Colonic mucosa (tissue), 4 donors: ENCODE results near the gene TOGARAM1. TPM values are rescaled to one million over a fixed set of nuclear protein-coding genes. Genes with fewer than 3 reads are reported as not detected.

Source experiments
- DNase-seq: peaks from one replicate; pipeline ENCODE4 v3.0.0-alpha.2; 2020
- H3K27ac ChIP-seq: fragments of 200-600 bp; one replicate; pipeline ENCODE4 v1.8.0; 2021
- H3K27me3 ChIP-seq: fragments of 200-600 bp; one replicate; pipeline ENCODE4 v1.8.0; 2021
- H3K36me3 ChIP-seq: fragments of 200-600 bp; one replicate; pipeline ENCODE4 v1.8.0; 2021
- H3K4me1 ChIP-seq: fragments of 200-600 bp; one replicate; pipeline ENCODE4 v1.8.0; 2021; ENCODE audit warnings: mild to moderate bottlenecking
- H3K4me3 ChIP-seq: fragments of 200-600 bp; one replicate; pipeline ENCODE4 v1.8.0; 2021
- H3K9ac ChIP-seq, 2 donors: one replicate each; pipeline ENCODE4 v1.7.0; 2013; ENCODE audit warnings: control low read depth in 2 of 2, low read depth in 2 of 2, low read length in 2 of 2
- H3K9me3 ChIP-seq: fragments of 200-600 bp; one replicate; pipeline ENCODE4 v1.8.0; 2021
- intact Hi-C: fragments of 100-400 bp; cut with DNase I; formaldehyde crosslinking; loops from one replicate; pipeline ENCODE4 v1.14.1; 2022
- total RNA-seq, 2 donors: library from RNA; stranded (reverse); fragmentation: NEBNext Ultra II Directional in 1 of 2; extraction: Animal tissue kit (Norgen Biotek cat#: 25700) in 1 of 2; gene quantifications; one replicate each; pipeline ENCODE4 v1.2.1, GENCODE V29; 2021
- TF ChIP-seq, protein P1 (sequence below): fragments of 200-600 bp; IDR thresholded peaks from one replicate; pipeline ENCODE4 v1.8.0; 2022; ENCODE audit warnings: antibody characterized with exemption, mild to moderate bottlenecking
- donor health status: healthy.
- donor health status: DM: no; HTN: no; CAD: no.
- donor health status: DM: no; HTN: no; CAD: no.

Gene TOGARAM1
- total RNA-seq, 2 donors from 2014 or later: 8.8 to 10.7 TPM

DNA sequence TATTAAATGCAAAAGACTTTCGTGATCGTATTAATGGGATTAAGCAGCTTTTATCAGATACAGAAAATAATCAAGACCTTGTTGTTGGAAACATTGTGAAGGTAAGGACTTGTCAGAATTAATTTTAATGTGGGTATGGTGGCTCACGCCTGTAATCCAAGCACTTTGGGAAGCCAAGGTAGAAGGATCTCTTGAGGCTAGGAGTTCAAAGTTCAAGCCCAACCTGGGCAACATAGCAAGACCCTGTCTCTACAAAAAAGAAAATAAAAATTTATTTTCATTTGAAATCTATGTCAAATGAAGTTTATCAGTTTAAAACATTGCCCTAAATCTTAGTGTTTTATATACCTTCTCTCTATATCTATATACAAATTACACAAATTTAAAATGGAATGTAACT is 104.7 kb downstream of the TOGARAM1 start:
- DNase-seq: no peak
- H3K4me3 ChIP-seq: no peak overlapping the region
- no peak overlapping the region for H3K9ac ChIP-seq
- TF ChIP-seq, protein P1, sequence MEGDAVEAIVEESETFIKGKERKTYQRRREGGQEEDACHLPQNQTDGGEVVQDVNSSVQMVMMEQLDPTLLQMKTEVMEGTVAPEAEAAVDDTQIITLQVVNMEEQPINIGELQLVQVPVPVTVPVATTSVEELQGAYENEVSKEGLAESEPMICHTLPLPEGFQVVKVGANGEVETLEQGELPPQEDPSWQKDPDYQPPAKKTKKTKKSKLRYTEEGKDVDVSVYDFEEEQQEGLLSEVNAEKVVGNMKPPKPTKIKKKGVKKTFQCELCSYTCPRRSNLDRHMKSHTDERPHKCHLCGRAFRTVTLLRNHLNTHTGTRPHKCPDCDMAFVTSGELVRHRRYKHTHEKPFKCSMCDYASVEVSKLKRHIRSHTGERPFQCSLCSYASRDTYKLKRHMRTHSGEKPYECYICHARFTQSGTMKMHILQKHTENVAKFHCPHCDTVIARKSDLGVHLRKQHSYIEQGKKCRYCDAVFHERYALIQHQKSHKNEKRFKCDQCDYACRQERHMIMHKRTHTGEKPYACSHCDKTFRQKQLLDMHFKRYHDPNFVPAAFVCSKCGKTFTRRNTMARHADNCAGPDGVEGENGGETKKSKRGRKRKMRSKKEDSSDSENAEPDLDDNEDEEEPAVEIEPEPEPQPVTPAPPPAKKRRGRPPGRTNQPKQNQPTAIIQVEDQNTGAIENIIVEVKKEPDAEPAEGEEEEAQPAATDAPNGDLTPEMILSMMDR: no peak
- no peaks in the 10 kb centered on the region for H3K27me3 ChIP-seq
- no peaks in the 10 kb centered on the region for H3K36me3 ChIP-seq
- intact Hi-C loops: no loop called here
- H3K4me1 ChIP-seq: no peaks in the 10 kb centered on the region
- no peaks in the 10 kb centered on the region for H3K9me3 ChIP-seq
- H3K27ac ChIP-seq: no peak overlapping the region

DNA sequence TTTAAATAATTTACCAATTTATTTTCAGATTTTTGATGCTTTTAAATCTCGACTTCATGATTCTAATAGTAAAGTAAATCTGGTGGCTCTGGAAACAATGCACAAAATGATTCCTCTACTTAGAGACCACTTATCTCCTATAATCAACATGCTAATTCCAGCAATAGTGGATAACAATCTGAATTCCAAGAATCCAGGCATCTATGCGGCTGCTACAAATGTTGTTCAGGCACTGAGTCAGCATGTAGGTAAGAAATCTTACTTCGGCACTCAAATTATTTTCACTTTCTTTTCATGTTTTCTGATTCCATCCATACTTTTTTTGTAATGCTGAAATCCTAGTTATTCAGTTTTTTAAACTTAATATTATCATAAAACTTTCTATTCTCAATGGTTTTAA is 106.4 kb downstream of the TOGARAM1 start:
- H3K27ac ChIP-seq: no peak overlapping the region
- no peaks in the 10 kb centered on the region for H3K27me3 ChIP-seq
- no peaks in the 10 kb centered on the region for H3K9me3 ChIP-seq
- H3K9ac ChIP-seq: no peak overlapping the region
- no peak overlapping the region for H3K4me3 ChIP-seq
- H3K36me3 ChIP-seq: no peaks in the 10 kb centered on the region
- H3K4me1 ChIP-seq: no peaks in the 10 kb centered on the region
- no peak for DNase-seq
- intact Hi-C loops: no loop called here
- TF ChIP-seq, protein P1: no peak

DNA sequence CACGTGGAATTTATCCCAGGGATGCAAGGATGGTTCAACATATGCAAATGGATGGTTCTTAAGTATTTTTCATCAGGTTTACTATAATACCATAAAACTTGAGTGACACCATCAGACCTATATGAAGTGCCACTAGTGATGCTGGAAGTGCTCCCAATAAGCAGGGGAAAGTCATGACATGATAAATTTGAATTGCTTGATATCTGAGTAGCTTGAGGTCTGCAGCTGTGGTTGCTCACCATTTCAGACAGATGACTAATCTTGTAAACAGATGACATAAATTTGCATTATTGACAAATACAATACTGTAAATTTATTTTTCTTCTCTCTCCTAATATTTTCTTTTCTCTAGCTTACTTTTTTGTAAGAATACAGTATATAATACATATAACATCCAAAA is 108.2 kb downstream of the TOGARAM1 start:
- Histone ChIP-seq H3K27ac (no peak overlapping the region), H3K36me3 (no peaks in the 10 kb centered on the region), H3K27me3 (no peaks in the 10 kb centered on the region), H3K9me3 (no peaks in the 10 kb centered on the region), H3K9ac (no peak overlapping the region), H3K4me1 (no peaks in the 10 kb centered on the region), H3K4me3 (no peak overlapping the region)
- DNase-seq: no peak
- intact Hi-C loops: no loop called here
- TF ChIP-seq, protein P1: no peak

DNA sequence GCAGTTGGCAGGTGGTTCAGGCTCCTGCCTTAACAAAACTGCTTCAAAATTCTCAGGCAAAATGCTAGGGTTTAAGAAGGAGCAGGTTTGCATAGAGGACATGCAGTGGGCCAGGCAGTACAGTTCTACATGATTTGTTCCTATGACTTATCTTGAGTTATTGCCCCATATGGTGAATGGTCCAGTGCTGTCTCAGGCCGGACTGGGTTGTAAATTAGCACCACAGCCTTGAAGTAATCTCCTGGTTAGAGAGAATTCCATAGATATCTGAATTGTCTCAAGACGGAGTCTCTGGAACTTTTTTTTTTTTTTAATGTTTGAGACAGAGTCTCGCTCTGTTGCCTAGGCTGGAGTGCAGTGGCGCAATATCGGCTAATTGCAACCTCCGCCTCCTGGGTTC is 110.1 kb downstream of the TOGARAM1 start:
- no peak for DNase-seq
- intact Hi-C loops: no loop called here
- no peaks in the 10 kb centered on the region for H3K27me3 ChIP-seq
- H3K9me3 ChIP-seq: no peaks in the 10 kb centered on the region
- H3K4me3 ChIP-seq: no peak overlapping the region
- H3K4me1 ChIP-seq: no peaks in the 10 kb centered on the region
- TF ChIP-seq, protein P1: no peak
- no peak overlapping the region for H3K27ac ChIP-seq
- H3K36me3 ChIP-seq: no peaks in the 10 kb centered on the region
- H3K9ac ChIP-seq: no peak overlapping the region

DNA sequence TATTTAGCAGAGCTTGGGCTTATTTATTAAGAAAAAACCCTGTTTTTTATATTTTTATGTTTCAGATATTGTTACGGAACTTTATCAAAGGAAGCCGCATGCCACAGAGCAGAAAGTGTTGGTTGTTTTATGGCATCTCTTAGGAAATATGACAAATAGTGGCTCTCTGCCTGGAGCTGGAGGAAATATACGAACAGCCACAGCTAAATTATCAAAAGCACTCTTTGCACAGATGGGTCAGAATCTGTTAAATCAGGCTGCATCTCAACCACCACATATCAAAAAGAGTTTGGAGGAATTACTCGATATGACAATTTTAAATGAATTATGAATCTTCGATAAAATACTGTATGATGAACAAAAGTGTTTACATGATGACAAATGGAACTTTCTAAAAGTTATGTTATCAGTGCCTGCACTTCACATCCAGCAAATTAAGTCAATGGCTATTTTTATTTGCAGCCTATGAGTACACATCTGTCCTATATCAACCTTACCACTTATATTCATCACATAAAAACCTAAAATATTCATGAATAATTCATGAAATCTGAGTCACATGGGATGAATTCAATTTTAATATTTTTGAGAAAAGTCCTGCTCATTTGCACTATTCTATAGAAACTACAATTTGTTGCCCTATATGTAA is 111.4 kb downstream of the TOGARAM1 start:
- no peak overlapping the region for H3K4me3 ChIP-seq
- TF ChIP-seq, protein P1: no peak
- no peaks in the 10 kb centered on the region for H3K27me3 ChIP-seq
- H3K4me1 ChIP-seq: no peaks in the 10 kb centered on the region
- H3K36me3 ChIP-seq: no peaks in the 10 kb centered on the region
- intact Hi-C loops: no loop called here
- H3K9ac ChIP-seq: no peak overlapping the region
- no peaks in the 10 kb centered on the region for H3K9me3 ChIP-seq
- no peak overlapping the region for H3K27ac ChIP-seq
- DNase-seq: no peak
